Measurements from ENCODE around the gene NFIL3. TPM values are rescaled to one million over a fixed set of nuclear protein-coding genes. Genes with fewer than 3 reads are reported as not detected.

The NFIL3 gene
- total and polyA plus RNA-seq, 2 of the 8 experiments (the other 6 are each of a cell fraction or from before 2014, with no cell fraction given) = 3.4 to 13.5 TPM

DNA sequence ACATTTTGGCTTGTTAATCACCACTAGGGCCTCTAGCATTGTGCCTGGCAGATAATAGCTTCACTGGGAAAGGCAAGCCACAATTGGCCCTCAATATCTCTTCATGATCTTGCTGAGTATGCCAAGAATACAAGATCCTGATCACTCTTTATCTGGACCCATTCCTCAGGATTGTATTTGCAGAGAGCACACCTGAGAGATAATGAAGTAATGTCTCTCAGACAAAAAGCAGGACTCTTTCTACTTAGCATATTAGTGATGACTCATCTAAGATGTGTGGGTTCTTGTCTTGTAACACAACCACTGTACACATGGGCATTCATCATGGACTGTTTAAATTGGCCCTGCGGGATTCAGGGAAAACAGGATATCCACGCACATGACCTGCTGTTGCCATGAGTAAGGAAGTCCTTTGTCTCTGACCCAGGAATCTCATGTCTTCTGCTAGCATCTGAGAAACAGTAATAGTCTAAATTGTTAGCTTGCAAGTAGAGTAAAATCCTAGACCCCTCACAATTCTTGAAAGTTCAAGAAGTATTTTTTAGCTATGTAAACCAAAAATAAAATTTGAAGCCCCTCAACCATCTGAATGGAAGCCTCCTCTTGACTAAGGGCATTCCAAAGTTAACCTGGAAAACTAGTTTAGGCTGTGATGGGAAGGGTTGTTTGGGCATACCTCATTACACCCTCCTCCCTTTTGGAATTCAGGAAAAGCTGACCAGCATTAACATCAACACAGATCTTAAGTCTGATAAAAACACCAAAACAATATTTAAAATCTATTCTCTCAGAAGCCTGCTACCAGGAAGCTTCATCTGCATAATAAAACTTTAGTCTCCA lies 28.0 kb upstream of the NFIL3 start (continued):
- no peak for TF ChIP-seq SAP30 (IDR thresholded peaks at IDR 0.05; ENCODE audit: insufficient read depth, insufficient replicate concordance, low read length)
- no peak for TF ChIP-seq CBX5 (IDR thresholded peaks at IDR 0.05; ENCODE audit: low read depth, low read length)
- no peak for TF ChIP-seq SIX5 (IDR thresholded peaks at IDR 0.05; ENCODE audit: low read depth, low read length)
- no peak for TF ChIP-seq JUN (IDR thresholded peaks at IDR 0.05; ENCODE audit: low read depth, low read length)

Data from H1 (cell line).